Activated T-helper 17 cell treated with anti-CD3 and anti-CD28 coated beads, Interleukin-2, amount 50 U/mL, for 72 hours (primary cell): Measurements from ENCODE around the gene SPINDOC. TPM values are rescaled to one million over a fixed set of nuclear protein-coding genes. Genes with fewer than 3 reads are reported as not detected.
A peak's percentile ranks its signal among the peaks of the same experiment; 100 is the strongest.
"Not testable (repeated sequence)": the region's sequence is repeated elsewhere in the genome, so short reads cannot be mapped to it uniquely, and the experiment has no call there.

Source experiments
- ATAC-seq: fragments of 150-1000 bp; cut with Tn5 transposase; replicated peaks from 2 replicates; pipeline ENCODE4 v1.10.0; 2021; ENCODE audit warnings: mild to moderate bottlenecking, moderate library complexity
- H3K27ac Mint-ChIP-seq: one replicate; pipeline ENCODE4 v1.8.0; 2022; ENCODE audit warnings: mixed read lengths
- H3K27me3 Mint-ChIP-seq: one replicate; pipeline ENCODE4 v1.8.0; 2022; ENCODE audit warnings: mixed read lengths
- H3K36me3 Mint-ChIP-seq: one replicate; pipeline ENCODE4 v1.8.0; 2022; ENCODE audit warnings: low read depth, mild to moderate bottlenecking, mixed read lengths
- H3K4me1 Mint-ChIP-seq: one replicate; pipeline ENCODE4 v1.8.0; 2022; ENCODE audit warnings: mixed read lengths
- H3K4me3 Mint-ChIP-seq: one replicate; pipeline ENCODE4 v1.8.0; 2022; ENCODE audit warnings: mild to moderate bottlenecking, mixed read lengths
- H3K9me3 Mint-ChIP-seq: one replicate; pipeline ENCODE4 v1.8.0; 2022; ENCODE audit warnings: mixed read lengths
- total RNA-seq, 2 donors: library from RNA; stranded (reverse); gene quantifications; one replicate each; pipeline ENCODE4 v1.2.3, GENCODE V29; 2022

Gene SPINDOC
- total RNA-seq, 2 donors from 2014 or later = 26.0 to 51.8 TPM

DNA sequence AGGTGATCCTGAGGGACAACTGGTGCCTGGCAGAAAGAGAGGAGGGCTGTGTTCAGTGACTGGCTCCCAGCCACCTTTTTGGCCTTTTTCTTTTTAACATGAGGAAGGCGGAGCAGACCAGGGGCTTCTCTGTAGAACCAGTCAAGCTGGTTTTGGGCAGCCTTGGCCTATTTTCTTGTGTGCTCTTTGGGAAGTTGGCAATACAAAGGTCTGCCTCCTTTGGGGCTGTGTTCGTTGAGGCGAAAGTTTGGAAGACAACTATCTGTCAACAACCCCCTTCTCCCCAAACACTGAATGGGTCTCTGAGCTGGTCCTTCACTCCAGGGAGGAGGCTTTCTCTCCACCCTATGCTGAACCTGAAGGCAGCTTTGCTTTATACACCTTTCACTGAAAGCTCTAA is 34.1 kb downstream of the SPINDOC start:
- H3K4me3 Mint-ChIP-seq = no peak overlapping the region
- ATAC-seq = no peak
- H3K27me3 Mint-ChIP-seq = no peaks in the 10 kb centered on the region
- H3K9me3 Mint-ChIP-seq = no peaks in the 10 kb centered on the region
- peaks cover 22% of the 10 kb centered on the region for H3K4me1 Mint-ChIP-seq
- no peak overlapping the region for H3K27ac Mint-ChIP-seq
- H3K36me3 Mint-ChIP-seq = peaks cover 70% of the 10 kb centered on the region

DNA sequence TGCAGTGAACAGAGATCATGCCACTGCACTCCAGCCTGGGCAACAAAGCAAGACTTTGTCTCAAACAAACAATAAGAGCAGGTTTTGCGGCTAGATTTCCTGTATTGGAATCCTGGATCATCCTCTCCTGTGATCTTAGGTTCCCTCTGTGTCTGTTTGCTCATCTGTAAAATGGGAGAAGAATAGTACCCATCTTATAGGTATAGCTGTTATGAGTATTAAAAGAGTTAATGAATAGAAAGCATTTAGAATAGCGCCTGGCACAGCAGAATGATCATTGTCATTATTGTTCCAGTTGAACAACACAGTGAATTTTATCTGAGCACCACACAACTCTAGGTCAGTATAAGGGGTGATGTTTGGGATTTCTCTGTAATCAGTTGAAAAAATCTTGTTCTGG is 36.4 kb downstream of the SPINDOC start:
- no peaks in the 10 kb centered on the region for H3K27me3 Mint-ChIP-seq
- H3K36me3 Mint-ChIP-seq = peaks cover 62% of the 10 kb centered on the region
- no peak overlapping the region for H3K4me3 Mint-ChIP-seq
- ATAC-seq = no peak
- no peaks in the 10 kb centered on the region for H3K9me3 Mint-ChIP-seq
- peak overlapping the region; percentile 43 for H3K27ac Mint-ChIP-seq
- H3K4me1 Mint-ChIP-seq = peaks cover 17% of the 10 kb centered on the region

DNA sequence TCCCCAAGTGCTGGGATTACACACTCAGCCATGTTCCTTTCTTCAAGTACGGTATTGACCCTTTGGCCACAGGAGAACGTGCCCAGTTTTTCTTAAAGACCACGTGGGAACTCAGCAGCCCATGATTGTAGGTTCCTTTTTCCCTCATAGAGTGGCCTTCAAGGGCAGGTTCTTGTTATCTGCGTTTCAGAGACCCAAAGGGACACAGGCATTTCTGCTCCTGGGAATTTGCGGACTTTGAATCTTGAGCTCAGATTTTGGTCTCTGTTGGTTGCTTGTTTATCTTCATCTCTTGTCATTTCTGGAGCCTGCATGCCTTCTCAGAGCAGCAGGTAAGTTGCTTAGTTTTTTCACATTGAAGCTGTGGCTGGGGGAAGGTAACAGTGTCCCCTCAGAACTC is 37.7 kb downstream of the SPINDOC start:
- H3K4me1 Mint-ChIP-seq = peaks cover 22% of the 10 kb centered on the region
- H3K27me3 Mint-ChIP-seq = no peaks in the 10 kb centered on the region
- peak overlapping the region; percentile 76 for H3K4me3 Mint-ChIP-seq
- H3K9me3 Mint-ChIP-seq = no peaks in the 10 kb centered on the region
- H3K27ac Mint-ChIP-seq = peak overlapping the region; percentile 88
- peaks cover 59% of the 10 kb centered on the region for H3K36me3 Mint-ChIP-seq
- ATAC-seq = no peak

DNA sequence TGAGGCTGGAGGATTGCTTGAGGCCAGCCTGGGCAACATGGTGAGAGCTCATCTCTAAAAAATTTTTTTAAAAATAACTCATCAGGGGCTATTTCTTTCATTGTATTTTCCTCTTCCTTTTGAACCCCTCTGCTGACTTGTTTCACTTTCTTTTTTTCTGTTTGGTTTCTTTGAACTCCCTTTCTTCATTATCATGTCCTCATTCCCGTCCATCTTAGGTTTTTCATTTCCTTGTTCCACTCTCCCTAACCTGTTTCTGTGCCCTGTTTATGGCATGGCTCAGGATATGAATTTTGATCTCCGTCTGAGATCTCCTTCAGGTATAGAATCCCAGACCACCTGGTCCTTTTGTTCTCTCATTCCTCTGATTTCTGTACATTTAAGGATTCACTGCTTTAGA is 38.1 kb downstream of the SPINDOC start:
- peaks cover 22% of the 10 kb centered on the region for H3K4me1 Mint-ChIP-seq
- peak overlapping the region; percentile 76 for H3K4me3 Mint-ChIP-seq
- peaks cover 56% of the 10 kb centered on the region for H3K36me3 Mint-ChIP-seq
- H3K27me3 Mint-ChIP-seq = no peaks in the 10 kb centered on the region
- peak overlapping the region; percentile 88 for H3K27ac Mint-ChIP-seq
- no peaks in the 10 kb centered on the region for H3K9me3 Mint-ChIP-seq
- peak; percentile 61 for ATAC-seq

DNA sequence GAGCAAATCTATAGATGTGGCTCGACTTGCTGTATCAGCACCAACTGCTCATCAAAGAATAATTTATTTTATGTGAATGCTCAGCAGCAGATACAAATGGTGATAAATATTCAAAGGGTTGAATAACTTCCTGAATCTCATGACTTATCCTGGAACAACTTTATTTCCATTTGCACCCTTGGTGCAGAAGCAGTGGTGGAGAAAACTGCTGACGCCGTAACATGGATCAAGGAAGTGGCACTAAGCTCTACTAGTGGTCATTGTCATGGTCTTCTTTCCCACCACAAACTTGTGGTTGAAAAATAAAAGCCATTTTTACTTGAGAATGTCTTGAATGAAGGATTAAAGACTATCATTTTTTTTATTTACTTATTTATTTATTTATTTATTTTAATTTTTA is 40.2 kb downstream of the SPINDOC start:
- Mint-ChIP-seq H3K36me3 (peaks cover 47% of the 10 kb centered on the region), H3K4me1 (peaks cover 22% of the 10 kb centered on the region), H3K27ac (no peak overlapping the region), H3K27me3 (no peaks in the 10 kb centered on the region), H3K9me3 (no peaks in the 10 kb centered on the region), H3K4me3 (peak overlapping the region; percentile 76)
- ATAC-seq = no peak

DNA sequence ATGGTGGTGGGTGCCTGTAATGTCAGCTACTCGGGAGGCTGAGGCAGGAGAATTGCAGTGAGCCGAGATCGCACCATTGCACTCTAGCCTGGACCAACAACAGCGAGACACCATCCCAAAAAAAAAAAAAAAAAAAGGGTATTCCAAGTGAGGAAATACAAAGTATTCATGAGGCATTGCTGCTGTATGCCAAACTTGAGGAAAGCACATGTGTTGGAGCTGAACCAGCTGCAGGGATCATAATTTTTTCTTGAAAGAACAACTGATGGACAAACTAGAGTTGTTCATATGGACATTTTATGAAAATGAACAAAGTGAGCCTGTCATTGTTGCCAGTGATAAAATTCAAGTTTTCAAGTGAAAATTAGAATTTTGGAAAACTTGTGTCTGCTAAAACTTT is 41.4 kb downstream of the SPINDOC start:
- Mint-ChIP-seq H3K4me1 (peaks cover 20% of the 10 kb centered on the region), H3K27ac (no peak overlapping the region), H3K36me3 (peaks cover 50% of the 10 kb centered on the region), H3K27me3 (no peaks in the 10 kb centered on the region), H3K9me3 (no peaks in the 10 kb centered on the region), H3K4me3 (peak overlapping the region; percentile 30)
- ATAC-seq = no peak

DNA sequence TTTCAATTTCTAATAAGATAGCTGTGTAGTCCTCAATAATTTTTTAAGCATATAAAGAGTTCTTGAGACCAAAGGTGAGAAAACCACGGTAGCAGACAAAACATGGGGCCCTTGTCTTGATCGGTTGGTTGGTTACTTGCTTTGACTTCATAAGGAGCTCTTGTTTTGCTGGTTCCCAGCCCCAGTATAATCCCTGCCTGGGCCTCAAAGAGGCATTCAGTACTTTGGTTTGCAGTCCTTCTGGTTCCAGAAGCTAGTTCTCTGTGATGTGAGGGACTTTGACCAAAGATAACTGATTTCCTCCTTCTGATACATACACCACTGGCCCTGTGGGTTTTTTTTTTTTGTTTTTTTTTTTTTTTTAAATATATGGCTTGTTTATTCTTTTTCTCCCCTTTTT is 42.7 kb downstream of the SPINDOC start:
- H3K4me1 Mint-ChIP-seq = peaks cover 13% of the 10 kb centered on the region
- H3K27ac Mint-ChIP-seq = no peak overlapping the region

DNA sequence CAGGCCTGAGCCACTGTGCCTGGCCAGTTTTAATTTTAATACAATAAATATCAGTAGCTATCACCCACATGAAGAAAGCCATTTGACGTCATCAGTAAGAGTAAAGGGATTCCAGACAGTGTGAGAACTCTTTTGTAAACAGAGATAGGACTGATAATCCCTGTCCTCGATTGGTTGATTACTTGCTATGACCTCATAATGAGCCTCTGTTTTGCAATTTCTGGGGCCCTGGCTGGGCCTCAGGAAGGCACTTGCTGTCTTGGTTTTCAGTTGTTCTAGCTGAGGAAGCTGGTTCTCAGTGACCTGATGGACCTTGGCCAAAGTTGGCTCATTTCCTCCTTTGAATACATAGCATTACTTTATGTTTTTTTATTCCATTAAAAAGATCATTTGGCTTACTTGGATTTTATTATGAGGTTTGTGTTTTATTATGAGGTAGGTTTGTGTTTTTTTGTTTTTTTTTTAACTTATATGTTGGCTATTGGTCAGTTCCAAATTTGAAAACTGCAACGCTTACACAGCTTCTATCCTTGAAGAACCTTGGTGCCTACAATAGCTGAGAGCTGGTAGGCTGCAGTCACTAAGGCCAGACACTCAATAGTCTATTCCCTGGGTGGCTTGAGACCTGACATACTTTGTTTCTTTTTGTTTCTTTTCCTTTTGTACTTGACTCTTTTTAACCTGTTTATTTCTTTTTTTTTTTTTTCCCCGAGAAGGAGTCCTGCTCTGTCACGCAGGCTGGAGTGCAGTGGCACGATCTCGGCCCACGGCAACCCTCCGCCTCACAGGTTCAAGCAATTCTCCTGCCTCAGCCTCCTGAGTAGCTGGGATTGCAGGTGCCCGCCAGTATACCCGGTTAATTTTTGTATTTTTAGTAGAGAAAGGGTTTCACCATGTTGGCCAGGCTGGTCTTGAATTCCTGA is 45.6 kb downstream of the SPINDOC start:
- ATAC-seq = no peak
- peaks cover 50% of the 10 kb centered on the region for H3K36me3 Mint-ChIP-seq
- no peak overlapping the region for H3K27ac Mint-ChIP-seq
- H3K27me3 Mint-ChIP-seq = no peaks in the 10 kb centered on the region
- H3K4me1 Mint-ChIP-seq = peaks cover 16% of the 10 kb centered on the region
- no peak overlapping the region for H3K4me3 Mint-ChIP-seq
- H3K9me3 Mint-ChIP-seq = no peaks in the 10 kb centered on the region

More for the DNA sequence above, 42.7 kb downstream of the SPINDOC start:
- no peaks in the 10 kb centered on the region for H3K9me3 Mint-ChIP-seq
- peaks cover 52% of the 10 kb centered on the region for H3K36me3 Mint-ChIP-seq
- H3K27me3 Mint-ChIP-seq = no peaks in the 10 kb centered on the region
- ATAC-seq = peak; percentile 43
- H3K4me3 Mint-ChIP-seq = no peak overlapping the region

DNA sequence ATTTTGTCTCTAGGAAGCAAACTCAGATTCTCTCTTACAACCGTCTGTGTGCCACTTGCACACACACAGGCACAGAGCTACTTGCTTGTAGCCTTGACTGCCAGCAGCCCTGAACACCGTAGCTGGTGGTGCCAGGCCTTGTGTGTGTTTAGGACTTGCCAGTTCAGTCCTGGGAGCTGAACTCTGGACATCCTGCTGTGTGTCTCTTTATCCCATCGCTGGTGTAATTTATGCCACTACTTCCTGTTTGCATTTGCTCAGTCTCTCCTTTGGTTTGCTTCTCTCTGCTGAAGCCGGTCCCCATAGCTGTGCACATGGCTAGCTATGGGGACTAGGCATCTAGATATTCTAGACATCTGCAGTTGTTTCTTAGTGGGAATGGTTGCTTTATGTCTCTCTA is 49.7 kb downstream of the SPINDOC start:
- peaks cover 31% of the 10 kb centered on the region for H3K36me3 Mint-ChIP-seq
- peaks cover 34% of the 10 kb centered on the region for H3K4me1 Mint-ChIP-seq
- no peaks in the 10 kb centered on the region for H3K27me3 Mint-ChIP-seq
- H3K9me3 Mint-ChIP-seq = no peaks in the 10 kb centered on the region
- peak overlapping the region; percentile 56 for H3K4me3 Mint-ChIP-seq
- peak overlapping the region; percentile 78 for H3K27ac Mint-ChIP-seq
- ATAC-seq = no peak

DNA sequence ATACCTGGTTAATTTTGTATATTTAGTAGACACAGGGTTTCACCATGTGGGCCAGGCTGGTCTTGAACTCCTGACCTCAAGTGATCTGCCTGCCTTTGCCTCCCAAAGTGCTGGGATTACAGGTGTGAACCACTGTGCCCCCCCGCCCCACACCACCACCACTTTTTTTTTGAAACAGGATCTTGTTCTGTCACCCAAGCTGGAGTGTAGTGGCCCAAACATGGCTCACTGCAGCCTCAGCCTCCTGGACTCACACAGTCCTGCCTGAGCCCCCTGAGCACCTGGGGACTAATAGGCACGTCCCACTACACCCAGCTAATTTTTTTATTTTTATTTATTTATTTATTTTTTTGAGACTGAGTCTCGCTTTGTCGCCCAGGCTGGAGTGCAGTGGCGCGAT is 50.4 kb downstream of the SPINDOC start:
- ATAC-seq, H3K27me3 Mint-ChIP-seq, H3K9me3 Mint-ChIP-seq, H3K4me3 Mint-ChIP-seq, H3K27ac Mint-ChIP-seq: not testable (repeated sequence)
- Mint-ChIP-seq H3K36me3 (peaks cover 31% of the 10 kb centered on the region), H3K4me1 (peaks cover 40% of the 10 kb centered on the region)

DNA sequence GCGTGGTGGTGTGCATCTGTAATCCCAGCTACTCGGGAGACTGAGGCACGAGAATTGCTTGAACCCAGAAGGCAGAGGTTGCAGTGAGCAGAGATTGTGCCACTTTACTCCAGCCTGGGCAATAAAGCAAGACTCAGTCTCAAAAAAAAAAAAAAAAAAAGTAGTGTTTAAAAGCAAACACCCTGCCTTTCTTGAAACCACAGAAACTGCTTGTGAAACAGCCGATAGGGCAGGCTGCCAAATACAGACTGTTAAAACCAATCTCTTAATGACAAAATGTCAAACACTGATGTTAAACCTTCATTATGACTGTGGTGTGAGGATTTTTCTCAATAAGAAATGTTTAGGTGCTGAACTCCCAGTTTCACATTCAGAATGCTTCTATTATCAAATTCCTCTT is 53.0 kb downstream of the SPINDOC start:
- Mint-ChIP-seq H3K27ac (peak overlapping the region; percentile 29), H3K4me1 (peaks cover 65% of the 10 kb centered on the region), H3K36me3 (peaks cover 22% of the 10 kb centered on the region), H3K4me3 (peak overlapping the region; percentile 48), H3K27me3 (no peaks in the 10 kb centered on the region), H3K9me3 (no peaks in the 10 kb centered on the region)
- peak; percentile 85 for ATAC-seq

DNA sequence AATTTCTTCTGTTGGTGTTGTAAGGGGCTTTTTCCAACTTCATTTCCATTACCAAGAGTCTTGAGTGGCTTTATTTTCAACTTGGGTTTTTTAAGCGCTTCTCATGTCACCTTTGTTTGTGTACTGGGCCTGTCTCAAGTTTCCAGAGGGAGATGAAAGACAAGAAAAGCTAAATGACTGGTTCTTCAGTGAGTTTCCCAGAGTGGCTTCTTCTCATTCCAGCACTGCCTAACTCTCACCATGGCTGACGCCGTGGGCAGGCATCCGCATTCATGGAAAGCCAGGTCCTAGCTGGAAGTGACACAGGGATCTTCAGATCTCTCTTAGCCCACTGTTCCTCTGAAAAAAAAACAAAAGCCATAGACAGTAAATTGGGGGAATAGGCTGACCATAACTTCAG is 54.3 kb downstream of the SPINDOC start:
- Mint-ChIP-seq H3K27ac (no peak overlapping the region), H3K36me3 (peaks cover 14% of the 10 kb centered on the region), H3K27me3 (no peaks in the 10 kb centered on the region), H3K4me3 (no peak overlapping the region), H3K9me3 (no peaks in the 10 kb centered on the region), H3K4me1 (peaks cover 69% of the 10 kb centered on the region)
- no peak for ATAC-seq

DNA sequence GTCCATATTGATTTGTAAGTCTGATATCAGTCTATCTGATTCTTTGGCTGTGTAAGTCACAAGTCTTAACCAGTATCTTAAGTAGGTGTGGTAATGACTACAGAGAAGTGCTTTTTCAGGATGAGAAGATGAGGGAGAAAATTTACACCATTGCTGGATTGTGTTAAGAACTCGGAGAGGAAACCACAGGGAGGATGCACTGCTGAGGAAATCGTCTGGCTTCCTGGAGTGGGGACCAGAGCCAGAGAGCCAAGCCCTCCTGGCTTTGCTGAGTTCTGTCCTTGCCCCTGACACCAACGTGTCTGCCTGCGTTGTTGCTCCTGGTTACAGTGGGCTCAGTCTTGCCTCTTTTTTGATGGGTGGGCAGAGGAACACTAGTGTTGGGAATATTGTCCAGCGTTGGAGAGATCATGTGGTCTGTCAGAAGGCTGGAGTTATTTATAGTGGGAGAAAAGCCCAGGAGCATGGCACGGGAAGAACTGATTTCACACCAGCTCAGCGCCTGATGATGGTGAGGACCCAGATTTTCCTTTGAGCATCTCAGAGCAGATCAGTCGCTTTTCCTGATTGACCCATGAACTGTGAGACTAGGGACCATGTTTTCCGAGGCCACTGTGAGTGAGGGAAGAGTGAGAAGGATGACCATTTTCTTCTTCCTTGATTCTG is 55.3 kb downstream of the SPINDOC start:
- Mint-ChIP-seq H3K9me3 (no peaks in the 10 kb centered on the region), H3K27ac (peak overlapping the region; percentile 16), H3K27me3 (no peaks in the 10 kb centered on the region), H3K4me3 (peak overlapping the region; percentile 76), H3K36me3 (peaks cover 5% of the 10 kb centered on the region), H3K4me1 (peaks cover 62% of the 10 kb centered on the region)
- no peak for ATAC-seq

DNA sequence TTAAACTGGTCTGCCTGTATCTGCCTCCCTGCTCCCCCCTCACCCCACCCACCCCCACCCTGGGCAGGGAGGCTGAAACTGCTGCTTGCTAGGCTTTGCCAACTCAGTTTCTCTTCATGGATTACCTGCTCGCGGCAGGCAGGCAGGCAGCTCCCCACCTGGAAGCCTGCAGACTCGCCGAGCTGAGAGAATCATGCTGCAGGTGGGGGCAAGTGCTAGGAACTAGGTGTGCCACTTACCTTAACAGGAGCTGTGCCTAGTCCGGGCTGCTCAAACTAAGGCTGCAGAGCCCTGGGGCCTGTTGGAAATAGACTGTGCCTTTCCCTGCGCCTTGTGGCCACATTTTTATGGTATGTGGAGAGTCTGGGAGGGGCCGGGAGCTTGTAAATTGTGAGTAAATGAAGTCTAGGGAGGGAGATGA is 55.9 kb downstream of the SPINDOC start:
- Mint-ChIP-seq H3K4me3 (peak overlapping the region; percentile 76), H3K27me3 (no peaks in the 10 kb centered on the region), H3K36me3 (peaks cover 5% of the 10 kb centered on the region), H3K9me3 (no peaks in the 10 kb centered on the region), H3K27ac (peak overlapping the region; percentile 86), H3K4me1 (peaks cover 62% of the 10 kb centered on the region)
- no peak for ATAC-seq

DNA sequence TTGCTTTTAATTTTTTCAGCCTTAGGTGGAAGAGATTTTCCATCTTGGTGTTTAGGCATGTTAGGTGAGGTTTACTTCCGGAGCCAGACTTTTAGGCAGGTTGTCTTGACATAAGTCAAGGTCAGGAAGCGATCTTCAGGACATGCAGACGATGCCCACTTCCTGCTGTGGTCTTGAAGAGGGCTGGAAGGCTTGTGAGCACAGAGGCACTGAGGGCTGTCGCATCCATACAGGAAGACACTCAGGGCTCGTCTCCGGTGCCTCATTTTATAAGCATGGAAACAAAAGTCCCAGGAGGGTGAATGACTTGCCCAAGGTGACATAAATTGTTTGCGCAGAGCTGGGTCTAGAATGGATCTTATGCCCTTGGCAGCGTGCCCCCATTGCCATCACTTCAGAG is 56.4 kb downstream of the SPINDOC start:
- peaks cover 5% of the 10 kb centered on the region for H3K36me3 Mint-ChIP-seq
- ATAC-seq = peak; percentile 20
- no peaks in the 10 kb centered on the region for H3K9me3 Mint-ChIP-seq
- H3K4me1 Mint-ChIP-seq = peaks cover 62% of the 10 kb centered on the region
- H3K27me3 Mint-ChIP-seq = no peaks in the 10 kb centered on the region
- peak overlapping the region; percentile 76 for H3K4me3 Mint-ChIP-seq
- peak overlapping the region; percentile 86 for H3K27ac Mint-ChIP-seq
